AG10803 (cell line): Measurements from ENCODE around the gene EZR.

Experiments used
- DNase-seq: peaks from one replicate; pipeline ENCODE4 v3.0.0; 2010; ENCODE audit warnings: low read depth
- H3K4me3 ChIP-seq: 2 replicates; pipeline ENCODE4 v1.5.1; 2011; ENCODE audit warnings: mild to moderate bottlenecking, low read length, control low read depth
- CTCF ChIP-seq: conservative IDR thresholded peaks from 2 replicates; pipeline ENCODE4 v1.5.1; 2011; ENCODE audit warnings: mild to moderate bottlenecking, low read length, control low read depth, inconsistent platforms

Gene EZR

DNA sequence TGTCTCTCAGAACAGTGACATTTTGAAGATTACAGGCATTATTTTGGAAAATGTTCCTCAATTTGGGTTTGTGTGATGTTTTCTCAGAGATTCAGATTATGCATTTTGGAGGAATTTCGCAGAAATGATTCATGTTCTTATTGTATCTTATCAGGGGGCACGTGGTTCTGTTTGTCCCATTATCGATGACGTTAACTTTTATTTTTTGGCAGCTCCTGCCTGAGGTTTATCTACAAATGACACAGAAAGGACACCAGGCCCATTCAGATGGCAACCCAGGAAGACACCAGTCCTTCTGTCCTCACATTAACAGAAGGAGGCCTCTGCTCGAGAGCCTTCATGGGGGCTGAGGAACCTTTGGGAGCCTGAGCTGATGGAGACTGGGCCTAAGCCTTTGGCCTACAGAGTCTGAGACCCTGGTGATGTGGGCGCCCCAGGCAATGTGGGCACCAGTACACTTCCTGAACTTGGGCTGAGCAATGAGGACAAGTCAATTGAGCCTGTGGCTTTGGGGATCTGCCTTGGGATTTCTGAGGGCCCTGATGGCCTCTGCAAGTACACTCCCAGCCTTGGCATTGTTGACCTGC lies 41.2 kb upstream of the EZR start:
- no peak for TF ChIP-seq CTCF
- DNase-seq = no peak
- no peak overlapping the region for H3K4me3 ChIP-seq

- no peak overlapping the region for H3K4me3 ChIP-seq
- TF ChIP-seq CTCF = no peak
- no peak for DNase-seq
These were observed 37.1 kb upstream of the EZR start for GRCh38 chr6:158856261-158856660.

DNA sequence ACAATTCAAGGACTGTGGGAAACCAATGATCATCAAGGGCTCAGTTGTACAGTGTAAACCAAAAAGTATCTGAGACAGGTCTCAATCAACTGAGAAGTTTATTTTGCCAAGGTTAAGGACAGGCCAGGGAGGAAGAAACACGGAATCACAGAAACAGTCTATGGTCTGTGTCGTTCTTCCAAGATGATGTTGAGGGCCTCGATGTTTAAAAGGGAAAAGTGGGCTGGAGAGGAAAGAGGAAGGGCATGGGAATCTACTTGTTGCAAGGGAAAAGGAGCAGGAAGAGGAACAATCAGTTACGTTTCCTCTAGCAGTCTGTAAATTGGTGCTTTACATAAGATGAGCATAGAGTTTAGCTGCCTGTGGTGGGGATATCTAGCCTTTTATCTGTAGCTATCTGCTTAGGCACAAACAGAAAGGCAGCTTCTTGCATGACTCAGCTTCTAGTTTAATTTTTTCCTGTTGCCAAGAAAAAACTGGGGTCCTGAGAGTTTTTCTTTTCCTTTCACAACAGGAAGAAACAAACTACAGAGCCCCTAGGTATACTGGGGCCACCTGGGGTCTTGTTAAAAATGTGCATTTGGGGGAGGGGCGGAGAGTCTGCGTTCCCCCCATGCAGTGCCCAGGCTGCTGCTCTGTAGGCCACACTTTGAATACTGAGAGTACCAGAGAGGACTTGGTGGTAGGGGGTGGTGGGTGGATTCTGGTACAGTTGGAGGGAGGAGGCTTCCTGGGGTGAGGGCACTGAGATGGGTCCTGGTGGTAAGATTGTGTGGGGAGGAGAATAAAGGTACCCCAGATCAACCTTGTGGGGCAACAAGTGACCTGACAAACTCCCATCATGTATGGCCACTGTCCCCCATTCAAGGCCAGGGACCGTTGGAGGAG lies 35.3 kb upstream of the EZR start:
- DNase-seq = peak; percentile 32
- no peak overlapping the region for H3K4me3 ChIP-seq
- no peak for TF ChIP-seq CTCF

DNA sequence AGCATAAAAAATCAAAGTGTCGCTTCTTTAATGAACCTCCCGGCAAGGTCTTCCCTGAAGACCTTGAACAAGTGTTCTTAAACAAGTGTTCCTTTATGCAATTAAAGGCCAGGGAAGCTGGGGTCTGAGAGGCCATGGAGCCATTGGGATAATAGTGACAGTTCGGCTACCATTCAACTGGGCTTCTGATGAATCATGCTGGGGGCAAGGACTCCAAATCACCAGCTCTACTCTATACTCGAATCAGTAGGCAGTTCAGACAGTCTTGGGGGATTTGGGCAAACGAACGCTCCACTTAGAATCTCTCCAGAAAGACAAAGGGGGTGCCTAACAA lies 34.7 kb upstream of the EZR start:
- TF ChIP-seq CTCF = no peak
- DNase-seq = no peak
- no peak overlapping the region for H3K4me3 ChIP-seq

GRCh38 chr6:158853072-158853879 lies 34.1 kb upstream of the EZR start:
- H3K4me3 ChIP-seq = no peak overlapping the region
- TF ChIP-seq CTCF = no peak
- DNase-seq = peak; percentile 89

- no peak for TF ChIP-seq CTCF
- no peak for DNase-seq
- H3K4me3 ChIP-seq = no peak overlapping the region
These were observed 33.3 kb upstream of the EZR start for GRCh38 chr6:158852312-158853071.
